Neural progenitor cell (in vitro differentiated cells): Measurements from ENCODE around the gene SAMD4B. TPM values are rescaled to one million over a fixed set of nuclear protein-coding genes. Genes with fewer than 3 reads are reported as not detected.

Experiments used
- DNase-seq: peaks from one replicate; pipeline ENCODE4 v3.0.0-alpha.2; 2016; ENCODE audit warnings: low spot score
- H2AFZ ChIP-seq: fragments of 200-600 bp; sonication (generic); replicated peaks from 2 replicates; pipeline ENCODE4 v1.6.1; 2016; ENCODE audit warnings: antibody characterized with exemption
- H3F3A ChIP-seq: fragments of 200-600 bp; sonication (generic); 2 replicates; pipeline ENCODE4 v1.6.1; 2016; ENCODE audit warnings: antibody characterized with exemption, low read depth
- H3K27ac ChIP-seq: fragments of 200-600 bp; sonication (generic); 2 replicates; pipeline ENCODE4 v1.5.1; 2016; ENCODE audit warnings: mild to moderate bottlenecking
- H3K27me3 ChIP-seq: fragments of 200-600 bp; sonication (generic); 2 replicates; pipeline ENCODE4 v1.6.1; 2016; ENCODE audit warnings: mild to moderate bottlenecking, moderate library complexity
- H3K36me3 ChIP-seq: fragments of 200-600 bp; sonication (generic); 2 replicates; pipeline ENCODE4 v1.5.1; 2016
- H3K4me1 ChIP-seq: fragments of 200-600 bp; sonication (generic); 2 replicates; pipeline ENCODE4 v1.6.1; 2016; ENCODE audit warnings: mixed run types
- H3K4me2 ChIP-seq: fragments of 200-600 bp; sonication (generic); 2 replicates; pipeline ENCODE4 v1.6.1; 2016
- H3K4me3 ChIP-seq: fragments of 200-600 bp; sonication (generic); 2 replicates; pipeline ENCODE4 v1.5.1; 2016
- H3K79me2 ChIP-seq: fragments of 200-600 bp; sonication (generic); 2 replicates; pipeline ENCODE4 v1.6.1; 2016; ENCODE audit warnings: low read depth
- H3K9ac ChIP-seq: fragments of 200-600 bp; sonication (generic); 2 replicates; pipeline ENCODE4 v1.6.1; 2016
- H3K9me3 ChIP-seq: fragments of 200-600 bp; sonication (generic); 2 replicates; pipeline ENCODE4 v1.5.1; 2016; ENCODE audit warnings: low read depth
- H4K20me1 ChIP-seq: fragments of 200-600 bp; sonication (generic); 2 replicates; pipeline ENCODE4 v1.6.1; 2016; ENCODE audit warnings: low read depth
- H3K27ac Mint-ChIP-seq: 3 replicates; pipeline ENCODE4 v1.8.0; 2021; ENCODE audit warnings: mixed read lengths
- H3K27me3 Mint-ChIP-seq: 2 replicates; pipeline ENCODE4 v1.8.0; 2022; ENCODE audit warnings: low read depth, mild to moderate bottlenecking, inconsistent platforms, moderate library complexity, mixed read lengths; ENCODE audit not compliant: insufficient read depth
- H3K36me3 Mint-ChIP-seq: 3 replicates; pipeline ENCODE4 v1.8.0; 2021; ENCODE audit warnings: mixed read lengths
- H3K4me1 Mint-ChIP-seq: 3 replicates; pipeline ENCODE4 v1.8.0; 2021; ENCODE audit warnings: mixed read lengths
- H3K4me3 Mint-ChIP-seq: 3 replicates; pipeline ENCODE4 v1.8.0; 2021; ENCODE audit warnings: mild to moderate bottlenecking, moderate library complexity, mixed read lengths
- H3K9me3 Mint-ChIP-seq: 3 replicates; pipeline ENCODE4 v1.8.0; 2020; ENCODE audit warnings: mixed read lengths
- EZH2 ChIP-seq: fragments of 200-600 bp; sonication (generic); IDR thresholded peaks from 2 replicates; pipeline ENCODE4 v1.6.1; 2017; ENCODE audit warnings: antibody characterized with exemption, mild to moderate bottlenecking, moderate library complexity
- EZH2phosphoT487 ChIP-seq: fragments of 200-600 bp; sonication (generic); IDR thresholded peaks from 2 replicates; pipeline ENCODE4 v1.6.1; 2017; ENCODE audit warnings: antibody characterized with exemption
- total RNA-seq: library from RNA; depleted of rRNA; stranded (reverse); fragments of >200 nt; gene quantifications from 2 replicates; pipeline ENCODE4 v1.2.3, GENCODE V29; 2015; ENCODE audit warnings: low replicate concordance
- TF ChIP-seq, protein P1 (sequence below): fragments of 200-600 bp; sonication (generic); IDR thresholded peaks from 2 replicates; pipeline ENCODE4 v1.5.1; 2017; ENCODE audit warnings: antibody characterized with exemption, mild to moderate bottlenecking

SAMD4B gene
- total RNA-seq, 1 donor from 2014 or later, result 32.8 TPM

DNA sequence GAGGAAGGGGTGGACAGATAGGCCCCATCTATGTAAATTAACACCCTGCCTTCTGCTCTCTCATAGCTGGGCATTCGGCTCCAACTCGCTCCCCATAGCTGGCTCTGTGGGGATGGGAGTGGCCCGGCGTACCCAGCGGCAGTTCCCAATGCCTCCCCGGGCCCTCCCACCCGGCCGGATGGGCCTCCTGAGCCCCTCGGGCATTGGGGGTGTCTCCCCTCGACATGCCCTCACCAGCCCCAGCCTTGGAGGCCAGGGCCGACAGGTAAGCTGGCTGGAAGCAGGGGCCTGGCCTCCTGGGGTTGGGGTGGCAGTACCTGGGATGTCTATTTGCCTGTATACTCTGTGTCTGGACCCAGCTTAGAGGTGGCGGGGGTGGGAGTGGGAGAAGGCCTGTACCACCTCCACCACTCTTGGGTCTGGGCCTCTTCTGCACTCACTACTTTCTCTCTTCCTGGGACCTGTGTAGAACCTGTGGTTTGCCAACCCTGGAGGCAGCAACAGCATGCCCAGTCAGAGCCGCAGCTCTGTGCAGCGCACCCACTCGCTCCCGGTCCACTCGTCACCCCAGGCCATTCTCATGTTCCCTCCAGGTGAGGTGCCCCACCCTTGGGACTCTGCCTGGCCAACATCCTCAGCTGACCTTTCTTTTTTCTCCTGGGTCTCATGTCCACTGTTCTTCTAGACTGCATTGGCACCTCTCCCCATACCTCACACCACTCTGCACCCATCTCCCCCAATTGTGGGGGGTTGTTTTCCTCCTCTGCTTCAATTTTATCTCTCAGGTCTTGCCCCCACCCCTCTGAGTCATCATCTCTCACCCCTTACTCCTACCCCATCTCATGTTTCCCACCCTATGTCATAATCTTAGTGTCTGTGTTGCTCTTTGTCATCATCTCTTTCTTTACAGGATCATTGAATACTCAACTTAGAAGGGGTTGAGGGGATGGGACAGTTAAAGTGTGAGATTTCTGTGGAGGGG, 38.6 kb downstream of the SAMD4B start:
- no peak overlapping the region for H3K27ac Mint-ChIP-seq

DNA sequence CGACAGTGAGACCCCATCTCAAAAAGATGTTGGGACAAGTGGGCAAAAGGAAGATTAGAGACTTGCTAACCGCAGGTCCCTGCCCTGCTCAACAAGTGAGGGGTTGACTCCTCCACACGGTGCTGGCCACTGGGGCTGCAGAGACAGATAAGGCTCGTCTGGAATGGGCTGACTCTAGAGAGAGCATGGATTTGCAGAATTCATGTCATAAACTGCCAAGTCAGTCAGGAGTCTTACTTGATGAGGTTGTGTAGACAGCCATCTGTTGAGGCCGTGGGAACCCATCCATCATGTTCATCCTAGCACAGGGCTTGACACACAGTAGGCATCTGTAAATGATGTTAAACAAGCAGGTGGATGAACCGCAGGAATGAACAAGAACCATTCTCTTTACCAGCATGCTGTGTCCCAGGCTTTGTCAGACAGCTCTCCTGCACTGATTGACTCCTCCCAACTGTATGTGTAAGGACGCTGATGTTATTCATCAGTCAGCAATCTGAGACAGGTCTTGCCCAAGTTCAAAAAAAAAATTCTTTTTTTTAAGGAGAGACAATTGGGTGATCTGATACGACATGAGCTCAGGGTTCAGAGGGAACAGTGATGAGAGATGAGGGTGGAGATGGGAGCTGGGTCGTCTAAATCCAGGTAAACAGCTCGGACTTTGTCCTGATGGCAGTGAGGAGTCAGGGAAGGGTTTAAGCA, 39.8 kb downstream of the SAMD4B start:
- no peaks in the 10 kb centered on the region for H3K4me1 ChIP-seq
- Mint-ChIP-seq H3K9me3 (no peaks in the 10 kb centered on the region), H3K27me3 (peaks cover 2% of the 10 kb centered on the region), H3K4me3 (no peak overlapping the region), H3K36me3 (peaks cover 41% of the 10 kb centered on the region), H3K4me1 (no peaks in the 10 kb centered on the region), H3K27ac (no peak overlapping the region)
- H3K9me3 ChIP-seq, result no peaks in the 10 kb centered on the region
- H3K27me3 ChIP-seq, result no peaks in the 10 kb centered on the region
- no peaks in the 10 kb centered on the region for H3K79me2 ChIP-seq
- no peak overlapping the region for H3K4me2 ChIP-seq
- no peak overlapping the region for H2AFZ ChIP-seq
- H3K27ac ChIP-seq, result no peak overlapping the region
- DNase-seq, result no peak
- TF ChIP-seq, protein P1, sequence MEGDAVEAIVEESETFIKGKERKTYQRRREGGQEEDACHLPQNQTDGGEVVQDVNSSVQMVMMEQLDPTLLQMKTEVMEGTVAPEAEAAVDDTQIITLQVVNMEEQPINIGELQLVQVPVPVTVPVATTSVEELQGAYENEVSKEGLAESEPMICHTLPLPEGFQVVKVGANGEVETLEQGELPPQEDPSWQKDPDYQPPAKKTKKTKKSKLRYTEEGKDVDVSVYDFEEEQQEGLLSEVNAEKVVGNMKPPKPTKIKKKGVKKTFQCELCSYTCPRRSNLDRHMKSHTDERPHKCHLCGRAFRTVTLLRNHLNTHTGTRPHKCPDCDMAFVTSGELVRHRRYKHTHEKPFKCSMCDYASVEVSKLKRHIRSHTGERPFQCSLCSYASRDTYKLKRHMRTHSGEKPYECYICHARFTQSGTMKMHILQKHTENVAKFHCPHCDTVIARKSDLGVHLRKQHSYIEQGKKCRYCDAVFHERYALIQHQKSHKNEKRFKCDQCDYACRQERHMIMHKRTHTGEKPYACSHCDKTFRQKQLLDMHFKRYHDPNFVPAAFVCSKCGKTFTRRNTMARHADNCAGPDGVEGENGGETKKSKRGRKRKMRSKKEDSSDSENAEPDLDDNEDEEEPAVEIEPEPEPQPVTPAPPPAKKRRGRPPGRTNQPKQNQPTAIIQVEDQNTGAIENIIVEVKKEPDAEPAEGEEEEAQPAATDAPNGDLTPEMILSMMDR, result no peak
- no peak for TF ChIP-seq EZH2phosphoT487
- TF ChIP-seq EZH2, result no peak
- peaks cover 14% of the 10 kb centered on the region for H4K20me1 ChIP-seq
- no peak overlapping the region for H3K4me3 ChIP-seq
- peaks cover 12% of the 10 kb centered on the region for H3F3A ChIP-seq
- H3K9ac ChIP-seq, result no peak overlapping the region
- H3K36me3 ChIP-seq, result no peaks in the 10 kb centered on the region

More for the DNA sequence above, 38.6 kb downstream of the SAMD4B start:
- Histone ChIP-seq H3K36me3 (no peaks in the 10 kb centered on the region), H3F3A (peaks cover 10% of the 10 kb centered on the region), H3K4me3 (no peak overlapping the region), H3K4me2 (no peak overlapping the region), H3K9me3 (no peaks in the 10 kb centered on the region), H3K79me2 (no peaks in the 10 kb centered on the region), H3K27me3 (no peaks in the 10 kb centered on the region), H3K9ac (no peak overlapping the region), H3K27ac (no peak overlapping the region), H2AFZ (no peak overlapping the region), H4K20me1 (peaks cover 15% of the 10 kb centered on the region), H3K4me1 (no peaks in the 10 kb centered on the region)
- H3K36me3 Mint-ChIP-seq, result peaks cover 43% of the 10 kb centered on the region
- no peak for DNase-seq
- H3K4me3 Mint-ChIP-seq, result no peak overlapping the region
- TF ChIP-seq EZH2, result no peak
- no peak for TF ChIP-seq EZH2phosphoT487
- peaks cover 2% of the 10 kb centered on the region for H3K27me3 Mint-ChIP-seq
- H3K9me3 Mint-ChIP-seq, result no peaks in the 10 kb centered on the region
- no peaks in the 10 kb centered on the region for H3K4me1 Mint-ChIP-seq

DNA sequence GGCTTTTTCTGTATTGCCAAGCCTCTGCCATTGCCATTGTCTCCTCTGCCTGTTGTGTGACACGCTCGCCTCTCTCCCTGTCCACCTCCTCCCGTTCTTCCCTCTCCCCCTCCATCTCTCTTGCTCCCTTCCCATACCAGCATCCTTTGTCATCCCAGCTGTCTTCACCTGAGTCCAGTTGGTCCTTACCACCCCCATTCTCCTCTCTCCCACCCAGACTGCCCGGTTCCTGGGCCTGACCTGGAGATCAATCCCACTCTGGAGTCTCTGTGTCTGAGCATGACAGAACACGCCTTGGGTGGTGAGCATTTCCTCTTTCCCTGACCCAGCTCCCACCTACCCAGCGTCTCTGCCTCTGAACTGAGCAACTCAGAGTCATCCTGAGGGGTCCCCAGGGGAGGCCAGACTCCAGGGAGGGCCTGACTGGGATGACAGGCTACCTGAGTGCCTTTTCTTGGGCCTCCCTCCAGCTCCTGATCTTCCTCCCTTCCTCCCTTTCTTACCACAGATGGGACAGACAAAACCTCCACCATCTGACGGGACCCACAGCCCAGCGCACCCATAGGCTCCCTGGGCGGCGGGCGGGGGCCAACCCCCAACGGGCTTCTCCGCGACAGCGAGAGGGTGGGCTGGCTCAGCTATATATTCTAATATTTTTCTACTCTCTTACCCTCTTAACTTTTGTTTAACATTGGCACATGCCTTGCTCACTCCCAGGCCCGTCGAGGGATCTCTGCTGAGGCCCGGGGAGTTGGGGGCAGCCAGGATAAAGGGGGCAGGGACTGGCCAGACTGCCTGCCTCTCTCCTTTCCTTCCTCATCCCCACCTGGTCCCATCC, 41.0 kb downstream of the SAMD4B start:
- Histone ChIP-seq H3K4me2 (no peak overlapping the region), H3K4me3 (no peak overlapping the region), H3K27me3 (no peaks in the 10 kb centered on the region), H3K79me2 (no peaks in the 10 kb centered on the region), H3K36me3 (no peaks in the 10 kb centered on the region), H3K9me3 (no peaks in the 10 kb centered on the region), H4K20me1 (peaks cover 14% of the 10 kb centered on the region), H3K27ac (no peak overlapping the region), H3K9ac (no peak overlapping the region), H3K4me1 (no peaks in the 10 kb centered on the region), H2AFZ (no peak overlapping the region), H3F3A (peaks cover 12% of the 10 kb centered on the region)
- Mint-ChIP-seq H3K27me3 (peaks cover 2% of the 10 kb centered on the region), H3K4me1 (no peaks in the 10 kb centered on the region), H3K4me3 (no peak overlapping the region), H3K9me3 (no peaks in the 10 kb centered on the region), H3K36me3 (peaks cover 37% of the 10 kb centered on the region), H3K27ac (no peak overlapping the region)
- DNase-seq, result no peak
- TF ChIP-seq, protein P1, result no peak
- TF ChIP-seq EZH2 (no peak), EZH2phosphoT487 (no peak)
